Calu3 (cell line): ENCODE results near the gene GRHPR. TPM values are rescaled to one million over a fixed set of nuclear protein-coding genes. Genes with fewer than 3 reads are reported as not detected.

ENCODE experiments used
- BruUV-seq: library from RNA; stranded (reverse); fragments of 400-500 nt; replicated peaks from 2 replicates; lab custom pipeline; 2021; lab: Mats Ljungman, UMichigan
- CTCF ChIA-PET: fragments of 300-600 bp; sonication (Branson Sonifier 250); formaldehyde crosslinking; loops from one replicate; lab custom pipeline; 2022; ENCODE audit warnings: antibody characterized with exemption; lab: Charles Lee
- DNase-seq: peaks from one replicate; pipeline ENCODE4 v3.0.0; 2022
- H3K27ac Mint-ChIP-seq: one replicate; pipeline ENCODE4 v1.8.0; 2022; ENCODE audit warnings: mixed read lengths; ENCODE audit not compliant: unreplicated experiment
- H3K27me3 Mint-ChIP-seq: one replicate; pipeline ENCODE4 v1.8.0; 2022; ENCODE audit warnings: mixed read lengths; ENCODE audit not compliant: unreplicated experiment
- H3K36me3 Mint-ChIP-seq: one replicate; pipeline ENCODE4 v1.8.0; 2022; ENCODE audit warnings: mild to moderate bottlenecking, moderate library complexity, mixed read lengths; ENCODE audit not compliant: insufficient read depth, unreplicated experiment
- H3K4me1 Mint-ChIP-seq: one replicate; pipeline ENCODE4 v1.8.0; 2022; ENCODE audit warnings: mild to moderate bottlenecking, low read depth, mixed read lengths; ENCODE audit not compliant: unreplicated experiment
- H3K4me3 Mint-ChIP-seq: one replicate; pipeline ENCODE4 v1.8.0; 2022; ENCODE audit warnings: mild to moderate bottlenecking, low read depth, moderate library complexity, mixed read lengths; ENCODE audit not compliant: unreplicated experiment
- H3K9me3 Mint-ChIP-seq: one replicate; pipeline ENCODE4 v1.8.0; 2022; ENCODE audit warnings: low read depth, mixed read lengths; ENCODE audit not compliant: unreplicated experiment
- intact Hi-C: fragments of 100-400 bp; cut with micrococcal nuclease; formaldehyde crosslinking; loops from one replicate; pipeline ENCODE4 v1.10.0; 2022; ENCODE audit not compliant: unreplicated experiment
- total RNA-seq: library from RNA; stranded (reverse); gene quantifications from 2 replicates; pipeline ENCODE4 v1.2.3, GENCODE V29; 2022
- TF ChIP-seq, protein P1 (sequence below): fragments of 200-600 bp; IDR thresholded peaks from one replicate; pipeline ENCODE4 v1.8.0; 2022; ENCODE audit warnings: antibody characterized with exemption; ENCODE audit not compliant: unreplicated experiment

Gene GRHPR
- total RNA-seq, 1 experiment from 2014 or later, result 28.0 TPM

DNA sequence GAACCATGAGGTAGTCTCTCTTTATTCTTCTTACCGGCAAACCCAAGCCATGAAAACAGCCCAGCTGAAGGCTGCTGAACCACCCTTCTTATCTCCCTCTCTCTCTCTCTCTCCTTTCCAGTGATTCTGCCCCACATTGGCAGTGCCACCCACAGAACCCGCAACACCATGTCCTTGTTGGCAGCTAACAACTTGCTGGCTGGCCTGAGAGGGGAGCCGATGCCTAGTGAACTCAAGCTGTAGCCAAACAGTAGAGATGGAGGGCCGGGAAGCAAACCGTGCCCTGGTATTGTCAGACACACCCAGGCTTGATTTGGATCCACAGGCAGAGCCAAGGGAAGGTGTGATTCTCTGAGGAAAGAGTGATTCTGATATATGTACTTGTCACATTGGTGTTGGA is 14.0 kb downstream of the GRHPR start:
- no peaks in the 10 kb centered on the region for H3K4me1 Mint-ChIP-seq
- peaks cover 4% of the 10 kb centered on the region for H3K36me3 Mint-ChIP-seq
- TF ChIP-seq, protein P1, sequence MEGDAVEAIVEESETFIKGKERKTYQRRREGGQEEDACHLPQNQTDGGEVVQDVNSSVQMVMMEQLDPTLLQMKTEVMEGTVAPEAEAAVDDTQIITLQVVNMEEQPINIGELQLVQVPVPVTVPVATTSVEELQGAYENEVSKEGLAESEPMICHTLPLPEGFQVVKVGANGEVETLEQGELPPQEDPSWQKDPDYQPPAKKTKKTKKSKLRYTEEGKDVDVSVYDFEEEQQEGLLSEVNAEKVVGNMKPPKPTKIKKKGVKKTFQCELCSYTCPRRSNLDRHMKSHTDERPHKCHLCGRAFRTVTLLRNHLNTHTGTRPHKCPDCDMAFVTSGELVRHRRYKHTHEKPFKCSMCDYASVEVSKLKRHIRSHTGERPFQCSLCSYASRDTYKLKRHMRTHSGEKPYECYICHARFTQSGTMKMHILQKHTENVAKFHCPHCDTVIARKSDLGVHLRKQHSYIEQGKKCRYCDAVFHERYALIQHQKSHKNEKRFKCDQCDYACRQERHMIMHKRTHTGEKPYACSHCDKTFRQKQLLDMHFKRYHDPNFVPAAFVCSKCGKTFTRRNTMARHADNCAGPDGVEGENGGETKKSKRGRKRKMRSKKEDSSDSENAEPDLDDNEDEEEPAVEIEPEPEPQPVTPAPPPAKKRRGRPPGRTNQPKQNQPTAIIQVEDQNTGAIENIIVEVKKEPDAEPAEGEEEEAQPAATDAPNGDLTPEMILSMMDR, result no peak
- intact Hi-C loops, result no loop called here
- BruUV-seq, result no TSS peak
- no peak overlapping the region for H3K27ac Mint-ChIP-seq
- no peaks in the 10 kb centered on the region for H3K27me3 Mint-ChIP-seq
- no peaks in the 10 kb centered on the region for H3K9me3 Mint-ChIP-seq
- CTCF ChIA-PET, result no interaction called here
- no peak for DNase-seq
- no peak overlapping the region for H3K4me3 Mint-ChIP-seq

DNA sequence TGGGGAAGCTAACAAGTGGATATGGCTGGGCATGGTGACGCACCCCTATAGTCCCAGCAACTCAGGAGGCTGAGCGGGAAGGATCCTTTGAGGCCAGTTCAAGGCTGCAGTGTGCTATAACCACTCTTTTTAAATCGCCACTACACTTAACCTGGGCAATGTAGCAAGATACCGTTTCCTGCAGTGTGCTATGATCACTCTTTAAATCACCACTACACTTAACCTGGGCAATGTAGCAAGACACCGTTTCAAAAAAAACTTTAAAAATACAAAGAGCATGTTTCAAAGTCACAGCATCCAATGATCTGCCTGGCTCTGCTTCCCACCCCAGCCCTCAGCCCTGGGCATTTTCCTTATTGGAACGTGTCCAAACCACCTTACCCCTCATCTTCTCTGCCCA is 14.5 kb downstream of the GRHPR start:
- H3K27me3 Mint-ChIP-seq, result no peaks in the 10 kb centered on the region
- CTCF ChIA-PET, result no interaction called here
- TF ChIP-seq, protein P1, result no peak
- no peaks in the 10 kb centered on the region for H3K4me1 Mint-ChIP-seq
- DNase-seq, result no peak
- H3K4me3 Mint-ChIP-seq, result no peak overlapping the region
- H3K27ac Mint-ChIP-seq, result no peak overlapping the region
- no peaks in the 10 kb centered on the region for H3K9me3 Mint-ChIP-seq
- intact Hi-C loops, result no loop called here
- H3K36me3 Mint-ChIP-seq, result peaks cover 5% of the 10 kb centered on the region
- no TSS peak for BruUV-seq

DNA sequence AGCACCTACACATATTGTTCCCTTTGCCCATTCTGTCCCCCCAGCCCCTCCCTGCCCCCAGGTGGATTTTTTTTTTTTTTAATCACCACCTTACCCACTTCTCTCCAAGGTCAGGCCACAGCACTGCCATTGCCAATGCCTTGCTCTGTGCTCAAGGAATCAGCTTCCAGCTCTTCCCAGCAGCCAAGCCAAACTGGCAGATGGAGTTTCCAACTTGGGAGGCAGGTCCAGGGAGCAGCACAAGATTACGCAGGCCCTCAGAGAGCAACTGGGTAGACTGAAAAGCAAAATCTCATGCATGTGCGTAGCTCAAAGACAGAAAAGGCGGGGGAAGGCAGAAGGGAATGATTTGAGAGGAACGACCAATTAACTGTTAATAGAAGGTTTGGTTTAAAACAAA is 15.1 kb downstream of the GRHPR start:
- Mint-ChIP-seq H3K4me1 (no peaks in the 10 kb centered on the region), H3K27ac (no peak overlapping the region), H3K4me3 (no peak overlapping the region), H3K36me3 (peaks cover 5% of the 10 kb centered on the region), H3K9me3 (no peaks in the 10 kb centered on the region), H3K27me3 (no peaks in the 10 kb centered on the region)
- intact Hi-C loops, result no loop called here
- TF ChIP-seq, protein P1, result no peak
- CTCF ChIA-PET, result interaction anchor here (0.6 kb wide), 1 partner anchor 35 kb away, joined by 3 read pairs; no protein-coding TSS in a partner anchor
- no peak for DNase-seq
- no TSS peak for BruUV-seq

DNA sequence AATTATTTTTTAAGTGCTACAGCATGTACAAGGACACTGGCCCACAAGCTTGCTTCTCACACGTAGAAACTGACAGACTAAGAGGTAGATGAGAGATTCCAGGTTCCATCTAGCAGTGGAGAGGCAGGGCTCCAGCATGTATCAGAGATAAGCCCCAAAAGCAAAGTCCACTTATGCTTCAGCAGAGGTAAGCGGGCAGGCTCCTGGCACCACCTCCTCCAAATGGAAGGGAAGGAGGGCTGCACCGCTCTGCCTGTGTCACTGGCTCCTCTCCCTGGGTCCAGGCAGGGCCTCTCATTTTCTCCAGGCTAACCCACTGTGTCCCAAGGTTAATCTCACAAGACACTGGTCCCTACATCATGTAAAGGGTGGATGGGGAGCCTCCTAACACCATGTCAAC is 15.9 kb downstream of the GRHPR start:
- intact Hi-C loops, result no loop called here
- H3K36me3 Mint-ChIP-seq, result peaks cover 5% of the 10 kb centered on the region
- TF ChIP-seq, protein P1, result no peak
- DNase-seq, result no peak
- H3K4me1 Mint-ChIP-seq, result no peaks in the 10 kb centered on the region
- no TSS peak for BruUV-seq
- no peak overlapping the region for H3K27ac Mint-ChIP-seq
- H3K4me3 Mint-ChIP-seq, result no peak overlapping the region
- CTCF ChIA-PET, result interaction anchor here (0.6 kb wide), 1 partner anchor 36 kb away, joined by 3 read pairs; no protein-coding TSS in a partner anchor
- H3K9me3 Mint-ChIP-seq, result no peaks in the 10 kb centered on the region
- H3K27me3 Mint-ChIP-seq, result no peaks in the 10 kb centered on the region
